ENCODE results near the gene TTLL11.

Gene TTLL11

DNA sequence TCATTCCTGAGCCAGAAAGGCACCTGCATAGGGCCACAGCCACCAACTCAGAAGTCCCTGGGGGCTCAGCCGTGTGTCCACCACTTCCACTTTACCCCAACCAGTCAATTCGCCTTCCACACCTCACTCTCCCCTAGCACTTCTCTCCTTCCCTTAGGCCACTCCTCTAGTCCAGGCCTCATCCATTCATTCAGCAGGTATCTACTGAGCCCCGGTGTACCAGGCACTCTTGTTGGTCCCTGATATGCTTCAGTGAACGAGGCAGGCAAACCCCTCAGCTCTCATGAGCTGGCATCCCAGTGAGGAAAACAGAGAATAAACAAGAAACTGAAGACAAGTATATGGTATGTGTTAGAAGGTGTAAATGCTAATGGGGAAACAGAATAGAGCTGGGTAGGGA lies 37.7 kb upstream of the TTLL11 start:
- no peak for DNase-seq
- Histone ChIP-seq H3K27ac (no peak overlapping the region), H3K27me3 (replicated peaks) (no peaks in the 10 kb centered on the region), H3K4me3 (ENCODE audit: low read depth, low read length) (no peak overlapping the region), H3K36me3 (replicated peaks) (no peaks in the 10 kb centered on the region)
- in situ Hi-C loops (cut with HindIII; ENCODE audit: low pct_ligation_motif_present, low sequenced_read_pairs): no loop called here
- no peak for TF ChIP-seq CTCF (IDR thresholded peaks at IDR 0.05; ENCODE audit: low read depth, low read length, missing control alignments)

DNA sequence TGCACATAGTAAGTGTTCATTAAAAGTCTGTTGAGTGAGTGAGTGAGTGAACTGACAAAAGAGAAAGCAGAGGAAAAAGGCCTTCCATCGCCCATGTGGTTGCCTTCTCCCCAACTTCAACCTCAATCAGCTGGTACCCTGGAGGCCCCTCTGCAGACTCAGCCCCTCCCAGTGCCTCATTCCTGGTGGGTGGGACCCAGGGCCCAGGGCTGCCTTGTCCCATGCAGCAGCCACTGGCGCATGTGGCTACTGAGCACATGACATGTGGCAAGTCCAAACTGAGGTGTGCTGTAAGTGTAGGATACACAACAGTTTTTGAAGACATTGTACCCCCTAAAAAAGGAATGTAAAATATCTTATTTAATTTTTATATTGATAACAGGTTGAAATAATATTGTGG lies 36.9 kb upstream of the TTLL11 start:
- no peak overlapping the region for H3K4me3 ChIP-seq (ENCODE audit: low read depth, low read length)
- no peaks in the 10 kb centered on the region for H3K27me3 ChIP-seq (replicated peaks)
- H3K36me3 ChIP-seq (replicated peaks): no peaks in the 10 kb centered on the region
- no peak overlapping the region for H3K27ac ChIP-seq
- TF ChIP-seq CTCF (IDR thresholded peaks at IDR 0.05; ENCODE audit: low read depth, low read length, missing control alignments): no peak
- DNase-seq: no peak
- in situ Hi-C loops (cut with HindIII; ENCODE audit: low pct_ligation_motif_present, low sequenced_read_pairs): no loop called here

- no peaks in the 10 kb centered on the region for H3K27me3 ChIP-seq (replicated peaks)
- TF ChIP-seq CTCF (IDR thresholded peaks at IDR 0.05; ENCODE audit: low read depth, low read length, missing control alignments): no peak
- no peak overlapping the region for H3K4me3 ChIP-seq (ENCODE audit: low read depth, low read length)
- in situ Hi-C loops (cut with HindIII; ENCODE audit: low pct_ligation_motif_present, low sequenced_read_pairs): no loop called here
- no peak for DNase-seq
- no peak overlapping the region for H3K27ac ChIP-seq
- H3K36me3 ChIP-seq (replicated peaks): no peaks in the 10 kb centered on the region
Measured at GRCh38 chr9:122128969-122129343, 35.8 kb upstream of the TTLL11 start.

DNA sequence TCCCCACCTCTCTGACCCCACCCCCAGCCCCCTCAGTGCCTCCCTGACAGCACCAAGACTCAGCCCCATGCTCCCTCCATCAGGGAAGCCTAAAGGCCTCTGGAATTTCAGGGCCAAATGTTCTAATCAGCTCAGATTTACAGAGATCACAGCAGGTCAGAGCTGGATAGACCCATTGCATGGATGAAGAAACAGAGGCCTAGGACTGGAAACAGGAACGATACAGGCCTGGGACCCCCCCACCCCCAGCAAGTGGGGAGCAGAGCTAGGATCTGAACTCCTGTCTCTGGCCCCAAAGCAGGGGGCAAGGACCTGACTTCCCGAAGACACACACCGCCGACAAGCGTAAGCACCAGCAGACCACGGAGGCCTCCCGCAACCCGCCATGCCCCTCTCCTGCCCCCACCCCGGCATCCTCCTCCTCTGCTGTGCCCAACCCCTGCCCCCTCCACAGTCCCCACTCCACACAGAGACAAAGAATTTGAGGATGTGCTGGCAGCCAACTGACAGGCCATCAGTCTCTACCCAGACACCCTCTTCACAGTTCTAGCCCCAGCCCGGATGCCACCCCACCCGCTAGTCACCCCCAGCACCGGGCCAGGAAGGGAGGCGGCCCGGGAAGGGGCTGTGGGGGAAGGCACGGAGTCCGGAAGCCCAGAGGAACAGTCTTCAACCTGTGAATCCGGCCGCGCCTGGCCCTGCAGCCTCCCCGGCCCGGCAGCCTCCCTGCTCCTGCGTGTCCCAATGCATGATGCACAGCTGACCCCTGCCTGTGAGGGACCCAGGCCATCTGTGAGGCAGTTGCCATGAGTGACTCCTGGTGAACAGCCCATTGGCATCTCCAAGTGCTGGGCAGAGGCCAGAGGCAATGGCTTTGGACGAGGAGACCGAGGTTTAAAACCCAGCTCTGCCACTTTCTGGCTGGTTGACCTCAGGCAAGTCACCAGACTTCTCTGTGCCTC lies 35.2 kb upstream of the TTLL11 start:
- DNase-seq: no peak
- Histone ChIP-seq H3K27me3 (replicated peaks) (no peaks in the 10 kb centered on the region), H3K36me3 (replicated peaks) (no peaks in the 10 kb centered on the region), H3K27ac (no peak overlapping the region), H3K4me3 (ENCODE audit: low read depth, low read length) (no peak overlapping the region)
- in situ Hi-C loops (cut with HindIII; ENCODE audit: low pct_ligation_motif_present, low sequenced_read_pairs): no loop called here
- TF ChIP-seq CTCF (IDR thresholded peaks at IDR 0.05; ENCODE audit: low read depth, low read length, missing control alignments): no peak

DNA sequence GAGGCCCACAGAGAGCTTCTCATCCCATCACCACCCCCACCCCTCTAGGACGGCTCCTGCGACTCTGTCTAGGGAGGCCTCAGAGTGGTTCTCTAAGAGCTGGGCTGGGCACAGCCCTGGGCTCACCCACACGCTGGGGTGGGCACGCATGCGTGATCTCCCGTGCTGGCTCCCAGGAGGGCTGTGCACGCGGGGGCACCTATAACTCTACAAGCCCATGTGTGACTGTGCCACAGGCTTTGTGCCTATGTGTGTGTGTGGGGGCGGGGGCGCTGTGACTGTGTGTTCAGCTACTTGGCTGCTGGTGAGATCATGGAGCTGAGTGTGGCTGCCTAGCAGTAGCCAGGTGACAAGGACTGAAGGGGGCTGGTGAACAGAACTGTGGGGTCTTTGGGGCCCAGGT lies 34.3 kb upstream of the TTLL11 start:
- Histone ChIP-seq H3K27ac (no peak overlapping the region), H3K27me3 (replicated peaks) (no peaks in the 10 kb centered on the region), H3K4me3 (ENCODE audit: low read depth, low read length) (no peak overlapping the region), H3K36me3 (replicated peaks) (no peaks in the 10 kb centered on the region)
- no peak for TF ChIP-seq CTCF (IDR thresholded peaks at IDR 0.05; ENCODE audit: low read depth, low read length, missing control alignments)
- DNase-seq: no peak
- in situ Hi-C loops (cut with HindIII; ENCODE audit: low pct_ligation_motif_present, low sequenced_read_pairs): no loop called here
